LHCN-M2 (cell line): ENCODE results near the gene SORL1. TPM values are rescaled to one million over a fixed set of nuclear protein-coding genes. Genes with fewer than 3 reads are reported as not detected.
"Not testable (repeated sequence)": the region's sequence is repeated elsewhere in the genome, so short reads cannot be mapped to it uniquely, and the experiment has no call there.

Experiments used
- DNase-seq: peaks from one replicate; pipeline ENCODE4 v3.0.0-alpha.2; 2012; ENCODE audit warnings: low read depth
- polyA plus RNA-seq: library from polyadenylated mRNA; unstranded; fragments of >200 nt; gene quantifications from one replicate; pipeline ENCODE4 v1.2.1, GENCODE V29; 2012; ENCODE audit warnings: missing spikeins
- total RNA-seq: library from RNA; depleted of rRNA; stranded (reverse); fragments of >200 nt; gene quantifications from 2 replicates; pipeline ENCODE4 v1.2.3, GENCODE V29; 2014; rRNA removed

The SORL1 gene
- total RNA-seq, result 0.06 and 0.26 TPM in 2 replicates
- polyA plus RNA-seq, result 0.07 TPM

GRCh38 chr11:121451986-121452608, at the start of gene SORL1:
SORL1 (plus strand) TSS chr11:121452314; CDS start chr11:121452332, 18 bp downstream.
- peak; percentile 10 for DNase-seq

- DNase-seq, result no peak
These were observed 46.5 kb upstream of the SORL1 start for GRCh38 chr11:121405646-121406045.

- DNase-seq, result no peak
These were observed 45.8 kb upstream of the SORL1 start for GRCh38 chr11:121406291-121406690.

- no peak for DNase-seq
These were observed 43.3 kb upstream of the SORL1 start for GRCh38 chr11:121408830-121409229.

- DNase-seq, result not testable (repeated sequence)
These were observed 42.1 kb upstream of the SORL1 start for GRCh38 chr11:121410041-121410440.

- not testable (repeated sequence) for DNase-seq
These were observed 40.8 kb upstream of the SORL1 start for GRCh38 chr11:121411330-121411729.

GRCh38 chr11:121412000-121412587, 40.0 kb upstream of the SORL1 start:
- DNase-seq, result no peak

GRCh38 chr11:121412711-121413415, 39.3 kb upstream of the SORL1 start:
- DNase-seq, result no peak

GRCh38 chr11:121414141-121414913, 37.8 kb upstream of the SORL1 start:
- DNase-seq, result no peak

- DNase-seq, result no peak
These were observed 36.3 kb upstream of the SORL1 start for GRCh38 chr11:121415856-121416255.

- peak; percentile 95 for DNase-seq
These were observed 35.0 kb upstream of the SORL1 start for GRCh38 chr11:121417055-121417551.

- DNase-seq, result no peak
These were observed 34.5 kb upstream of the SORL1 start for GRCh38 chr11:121417607-121418006.

GRCh38 chr11:121418625-121419114, 33.4 kb upstream of the SORL1 start:
- peak; percentile 47 for DNase-seq

- no peak for DNase-seq
These were observed 32.3 kb upstream of the SORL1 start for GRCh38 chr11:121419836-121420235.

- DNase-seq, result no peak
These were observed 31.7 kb upstream of the SORL1 start for GRCh38 chr11:121420398-121420797.

GRCh38 chr11:121421149-121421901, 30.8 kb upstream of the SORL1 start:
- DNase-seq, result no peak

GRCh38 chr11:121422675-121423074, 29.4 kb upstream of the SORL1 start:
- no peak for DNase-seq

- no peak for DNase-seq
These were observed 26.3 kb upstream of the SORL1 start for GRCh38 chr11:121425828-121426227.

- DNase-seq, result no peak
These were observed 25.4 kb upstream of the SORL1 start for GRCh38 chr11:121426476-121427399.

GRCh38 chr11:121427400-121427744, 24.7 kb upstream of the SORL1 start:
- DNase-seq, result no peak
